Thyroid gland (tissue), 4 donors: ENCODE results near the gene NECTIN1.

Experiments used
- POLR2A ChIP-seq, 2 donors: fragments of 450-650 bp; IDR thresholded peaks; one replicate each; pipeline ENCODE4 v1.6.1; 2017; ENCODE audit warnings: antibody characterized with exemption in 2 of 2, mild to moderate bottlenecking in 2 of 2, moderate library complexity in 1 of 2
- TF ChIP-seq, protein P1 (sequence below), 6 experiments: fragments of 200-600 bp in 3 of 6; fragments of 450-650 bp in 3 of 6; sonication (generic) in 3 of 6; IDR thresholded peaks; one replicate each; pipeline ENCODE4 v1.5.1; 2016 to 2019; ENCODE audit warnings: antibody characterized with exemption in 6 of 6, mild to moderate bottlenecking in 2 of 6, inconsistent platforms in 1 of 6, moderate library complexity in 1 of 6

- TF ChIP-seq, protein P1, sequence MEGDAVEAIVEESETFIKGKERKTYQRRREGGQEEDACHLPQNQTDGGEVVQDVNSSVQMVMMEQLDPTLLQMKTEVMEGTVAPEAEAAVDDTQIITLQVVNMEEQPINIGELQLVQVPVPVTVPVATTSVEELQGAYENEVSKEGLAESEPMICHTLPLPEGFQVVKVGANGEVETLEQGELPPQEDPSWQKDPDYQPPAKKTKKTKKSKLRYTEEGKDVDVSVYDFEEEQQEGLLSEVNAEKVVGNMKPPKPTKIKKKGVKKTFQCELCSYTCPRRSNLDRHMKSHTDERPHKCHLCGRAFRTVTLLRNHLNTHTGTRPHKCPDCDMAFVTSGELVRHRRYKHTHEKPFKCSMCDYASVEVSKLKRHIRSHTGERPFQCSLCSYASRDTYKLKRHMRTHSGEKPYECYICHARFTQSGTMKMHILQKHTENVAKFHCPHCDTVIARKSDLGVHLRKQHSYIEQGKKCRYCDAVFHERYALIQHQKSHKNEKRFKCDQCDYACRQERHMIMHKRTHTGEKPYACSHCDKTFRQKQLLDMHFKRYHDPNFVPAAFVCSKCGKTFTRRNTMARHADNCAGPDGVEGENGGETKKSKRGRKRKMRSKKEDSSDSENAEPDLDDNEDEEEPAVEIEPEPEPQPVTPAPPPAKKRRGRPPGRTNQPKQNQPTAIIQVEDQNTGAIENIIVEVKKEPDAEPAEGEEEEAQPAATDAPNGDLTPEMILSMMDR (IDR thresholded peaks at IDR 0.05), result no peak
- TF ChIP-seq POLR2A (IDR thresholded peaks at IDR 0.05), result no peak
These were observed 112.2 kb downstream of the NECTIN1 start for GRCh38 chr11:119616586-119617339.
